ENCODE results near the gene C1orf74. TPM values are rescaled to one million over a fixed set of nuclear protein-coding genes. Genes with fewer than 3 reads are reported as not detected.

Gene C1orf74
- polyA plus RNA-seq, 3 donors from 2014 or later: 0.18 to 0.84 TPM; not detected in 1

DNA sequence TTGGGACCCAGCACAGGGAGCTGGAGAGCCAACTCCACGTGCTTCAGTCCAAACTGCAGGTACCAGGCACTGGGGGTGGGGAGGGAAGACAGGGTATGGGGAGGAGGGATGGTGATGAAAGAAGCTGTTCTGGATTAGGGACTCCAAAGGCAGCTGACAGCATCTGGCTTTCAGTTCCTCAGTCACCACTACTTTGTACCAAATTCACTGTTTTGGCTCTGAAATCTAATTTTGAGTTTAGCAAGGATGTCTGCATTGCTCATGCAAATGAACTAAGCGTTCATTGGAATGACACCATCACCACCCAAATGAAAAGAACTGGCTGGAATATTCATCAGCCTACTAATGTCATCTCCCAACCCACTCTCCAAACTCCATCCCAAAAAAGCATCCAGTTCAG is 8.7 kb downstream of the C1orf74 start:
- no peak for DNase-seq
- Mint-ChIP-seq H3K4me3 (no peak overlapping the region), H3K27ac (peak overlapping the region in 5 of 6 donors; percentile 33 to 89 (median 64)), H3K36me3 (peaks cover 26 to 61% (median 42%) of the 10 kb centered on the region in 3 donors), H3K4me1 (peaks cover 17 to 27% of the 10 kb centered on the region in 2 donors), H3K9me3 (no peaks in the 10 kb centered on the region), H3K27me3 (ENCODE audit: low read depth in 3 of 3) (no peaks in the 10 kb centered on the region)

DNA sequence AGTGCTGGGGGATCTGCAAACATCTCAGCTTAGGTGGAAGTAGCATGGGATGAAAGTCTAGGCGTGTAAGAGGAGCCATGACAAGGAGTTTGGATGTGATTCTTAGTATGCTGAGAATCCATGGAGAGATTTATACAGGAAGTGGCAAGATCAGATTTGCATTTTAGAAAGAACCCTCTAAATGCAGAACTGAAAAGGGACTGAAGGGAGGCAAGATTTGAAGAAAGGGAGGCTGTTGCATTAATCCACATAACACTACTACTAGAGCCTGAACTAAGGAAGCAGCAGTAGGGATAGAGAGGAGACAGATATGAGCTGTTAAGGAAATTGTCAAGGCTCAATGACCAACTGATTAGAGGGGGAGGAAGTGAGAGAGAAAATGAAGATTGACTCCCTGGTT is 9.8 kb downstream of the C1orf74 start:
- Mint-ChIP-seq H3K27ac (peak overlapping the region in 4 of 6 donors; percentile 58 to 89 (median 73)), H3K27me3 (ENCODE audit: low read depth in 3 of 3) (peaks cover 0 to under 1% (median 0%) of the 10 kb centered on the region in 3 donors), H3K4me1 (peaks cover 13 to 25% of the 10 kb centered on the region in 2 donors), H3K36me3 (peaks cover 21 to 56% (median 39%) of the 10 kb centered on the region in 3 donors), H3K9me3 (no peaks in the 10 kb centered on the region), H3K4me3 (no peak overlapping the region)
- no peak for DNase-seq

DNA sequence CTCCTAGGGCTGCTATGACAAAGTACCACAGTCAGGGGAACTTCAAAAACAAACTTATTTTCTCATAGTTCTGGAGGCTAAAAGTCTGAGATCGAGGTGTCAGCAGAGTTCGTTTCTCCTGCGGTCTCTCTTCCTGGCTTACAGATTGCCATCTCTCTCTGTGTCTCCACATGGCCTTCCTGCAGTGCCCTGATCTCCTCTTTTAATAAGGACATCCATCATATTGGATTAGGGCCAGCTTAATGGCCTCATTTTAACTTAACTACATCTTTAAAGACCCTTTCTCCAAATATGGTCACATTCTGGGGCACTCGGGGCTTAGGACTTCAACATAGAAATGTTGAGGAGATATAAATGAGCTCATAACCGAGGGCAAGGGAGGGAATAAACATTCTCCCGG is 12.2 kb downstream of the C1orf74 start:
- Mint-ChIP-seq H3K4me1 (peaks cover 0 to 35% of the 10 kb centered on the region in 2 donors), H3K27me3 (ENCODE audit: low read depth in 3 of 3) (peaks cover 0 to 8% (median 6%) of the 10 kb centered on the region in 3 donors), H3K36me3 (peaks cover 14 to 45% (median 30%) of the 10 kb centered on the region in 3 donors), H3K4me3 (no peak overlapping the region), H3K27ac (no peak overlapping the region), H3K9me3 (no peaks in the 10 kb centered on the region)
- no peak for DNase-seq

DNA sequence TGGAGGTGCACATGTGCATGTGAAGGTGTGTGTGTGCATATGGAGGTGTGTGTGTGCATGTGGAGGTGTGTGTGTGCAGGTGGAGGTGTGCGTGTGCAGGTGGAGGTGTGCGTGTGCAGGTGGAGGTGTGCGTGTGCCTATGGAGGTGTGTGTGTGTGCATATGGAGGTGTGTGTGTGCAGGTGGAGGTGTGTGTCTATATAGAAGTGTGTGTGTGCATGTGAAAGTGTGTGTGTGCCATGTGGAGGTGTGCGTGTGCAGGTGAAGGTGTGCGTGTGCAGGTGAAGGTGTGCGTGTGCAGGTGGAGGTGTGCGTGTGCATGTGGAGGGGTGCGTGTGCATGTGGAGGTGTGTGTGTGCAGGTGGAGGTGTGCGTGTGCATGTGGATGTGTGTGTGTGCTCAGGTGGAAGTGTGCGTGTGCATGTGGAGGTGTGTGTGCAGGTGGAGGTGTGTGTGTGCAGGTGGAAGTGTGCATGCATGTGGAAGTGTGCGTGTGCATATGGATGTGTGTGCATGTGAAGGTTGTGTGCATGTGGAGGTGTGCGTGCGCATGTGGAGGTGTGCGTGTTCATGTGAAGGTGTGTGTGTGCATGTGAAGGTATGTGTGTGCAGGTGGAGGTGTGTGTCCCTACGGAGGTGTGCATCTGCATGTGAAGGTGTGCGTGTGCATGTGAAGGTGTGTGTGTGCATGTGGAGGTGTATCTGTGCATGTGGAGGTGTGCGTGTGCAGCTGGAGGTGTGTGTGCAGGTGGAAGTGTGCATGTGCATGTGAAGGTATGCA is 13.5 kb downstream of the C1orf74 start:
- H3K36me3 Mint-ChIP-seq: peaks cover 16 to 47% (median 36%) of the 10 kb centered on the region in 3 donors

DNA sequence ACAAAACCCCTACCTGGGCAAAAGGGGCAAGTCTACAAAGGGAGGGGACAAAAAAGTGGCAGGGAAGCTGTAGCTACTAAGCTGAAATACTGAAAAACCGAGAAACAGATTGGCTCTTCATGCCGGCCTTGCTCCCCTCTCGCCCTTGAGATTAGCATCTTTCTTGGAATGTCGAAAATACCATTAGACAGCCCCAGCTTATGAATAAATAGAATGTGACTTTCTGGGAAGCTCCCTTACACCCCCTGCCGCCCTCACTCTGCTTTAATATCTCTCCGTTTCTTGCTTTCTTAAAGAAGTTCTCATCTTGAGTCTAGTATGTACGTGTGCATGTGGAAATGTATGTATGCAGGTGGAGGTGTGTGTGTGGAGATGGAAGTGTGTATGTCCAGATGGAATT is 14.4 kb downstream of the C1orf74 start:
- no peak for DNase-seq
- H3K27me3 Mint-ChIP-seq (ENCODE audit: low read depth in 3 of 3): peaks cover 0 to 8% (median 6%) of the 10 kb centered on the region in 3 donors
- no peak overlapping the region for H3K4me3 Mint-ChIP-seq
- H3K4me1 Mint-ChIP-seq: peaks cover 0 to 46% of the 10 kb centered on the region in 2 donors
- H3K9me3 Mint-ChIP-seq: no peaks in the 10 kb centered on the region
- H3K27ac Mint-ChIP-seq: no peak overlapping the region
- H3K36me3 Mint-ChIP-seq: peaks cover 14 to 45% (median 34%) of the 10 kb centered on the region in 3 donors

More for the DNA sequence above, 13.5 kb downstream of the C1orf74 start:
- no peak for DNase-seq
- Mint-ChIP-seq H3K9me3 (no peaks in the 10 kb centered on the region), H3K4me3 (no peak overlapping the region), H3K4me1 (peaks cover 0 to 48% of the 10 kb centered on the region in 2 donors), H3K27me3 (ENCODE audit: low read depth in 3 of 3) (peaks cover 0 to 8% (median 6%) of the 10 kb centered on the region in 3 donors), H3K27ac (no peak overlapping the region)

DNA sequence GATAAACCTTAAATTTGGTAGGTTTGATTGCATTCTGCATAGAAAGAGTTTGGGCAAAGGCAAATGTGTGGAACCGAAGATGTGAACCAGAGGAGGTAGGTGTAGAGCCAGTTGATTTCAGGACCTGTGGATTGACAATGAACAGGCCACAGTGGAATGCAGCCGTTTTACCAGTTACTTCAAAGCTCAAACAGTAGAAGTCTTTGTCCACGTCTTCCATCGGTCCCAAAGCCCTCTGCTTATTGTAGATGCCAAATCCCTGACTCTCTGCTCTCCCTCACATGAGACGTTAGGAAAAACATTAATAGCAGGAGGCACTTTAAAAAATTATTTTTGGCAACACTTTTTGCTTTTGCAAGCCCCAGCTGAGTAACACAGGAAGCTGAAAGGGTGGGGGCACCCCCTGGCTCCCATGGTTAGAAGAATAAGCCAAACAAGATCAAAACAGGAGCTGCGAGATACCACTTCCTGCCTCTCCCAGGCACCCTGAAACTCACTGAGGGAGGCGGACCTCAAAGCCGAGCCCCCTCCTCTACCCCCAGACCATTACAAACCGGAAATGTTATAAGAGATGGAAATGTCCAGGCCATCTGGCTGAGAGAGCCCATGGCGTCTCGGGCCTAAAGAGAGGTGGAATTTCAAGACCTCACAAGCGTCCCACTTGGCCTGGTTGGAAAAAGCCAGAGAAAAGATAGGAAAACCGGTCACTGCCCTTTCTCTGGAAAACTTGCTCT is 15.0 kb downstream of the C1orf74 start:
- H3K36me3 Mint-ChIP-seq: peaks cover 14 to 42% (median 30%) of the 10 kb centered on the region in 3 donors
- H3K27ac Mint-ChIP-seq: no peak overlapping the region
- peaks cover 1 to 42% of the 10 kb centered on the region in 2 donors for H3K4me1 Mint-ChIP-seq

DNA sequence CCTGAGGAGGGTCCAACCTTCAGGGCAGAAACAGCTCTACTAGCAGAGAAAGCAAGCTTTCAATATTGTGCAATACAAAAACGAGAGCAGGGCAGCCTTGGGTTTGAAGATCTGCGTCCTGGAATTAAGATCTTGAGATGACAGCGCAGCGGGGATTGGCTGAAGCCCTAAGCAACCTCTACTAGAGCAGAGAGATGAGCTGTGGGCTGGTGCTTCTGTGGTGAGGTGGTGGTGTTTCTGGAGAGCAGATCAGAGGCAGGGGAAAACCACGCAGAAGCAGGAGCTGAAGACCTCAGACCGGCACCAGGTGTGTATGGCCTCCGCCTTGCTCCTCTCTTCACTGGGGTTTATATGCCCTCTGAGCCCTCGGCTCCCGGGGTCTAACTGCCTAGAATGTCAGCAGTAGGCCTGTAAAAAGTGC is 16.0 kb downstream of the C1orf74 start:
- peaks cover 22 to 46% (median 32%) of the 10 kb centered on the region in 3 donors for H3K36me3 Mint-ChIP-seq
- H3K9me3 Mint-ChIP-seq: no peaks in the 10 kb centered on the region
- peaks cover 0 to 8% (median 6%) of the 10 kb centered on the region in 3 donors for H3K27me3 Mint-ChIP-seq (ENCODE audit: low read depth in 3 of 3)
- no peak overlapping the region for H3K4me3 Mint-ChIP-seq
- no peak overlapping the region for H3K27ac Mint-ChIP-seq
- peaks cover 11 to 40% of the 10 kb centered on the region in 2 donors for H3K4me1 Mint-ChIP-seq
- DNase-seq: peak; percentile 77 to 80 (median 79)

More for the DNA sequence above, 15.0 kb downstream of the C1orf74 start:
- Mint-ChIP-seq H3K4me3 (no peak overlapping the region), H3K9me3 (no peaks in the 10 kb centered on the region), H3K27me3 (ENCODE audit: low read depth in 3 of 3) (peaks cover 0 to 8% (median 6%) of the 10 kb centered on the region in 3 donors)
- DNase-seq: peak; percentile 74 to 80 (median 75)

DNA sequence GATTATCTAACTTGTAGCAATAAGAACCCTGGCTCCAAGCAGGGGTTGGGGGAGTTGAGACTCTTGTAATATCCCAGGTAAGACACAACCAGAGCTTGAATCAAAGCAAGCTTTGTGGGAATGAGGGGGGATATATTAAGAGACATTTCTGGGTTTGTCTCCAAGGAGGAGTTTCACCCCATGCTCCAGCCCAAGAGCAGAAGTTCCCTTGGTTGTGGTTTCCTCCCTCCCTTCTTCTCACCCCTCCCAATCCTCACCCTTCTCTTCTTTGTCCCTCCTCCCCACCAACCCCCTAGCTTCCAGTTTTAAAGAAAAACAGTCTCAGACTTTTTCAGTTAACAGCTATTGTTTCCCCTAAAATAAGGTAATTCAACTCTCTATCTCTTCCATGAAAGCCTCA is 16.7 kb downstream of the C1orf74 start:
- Mint-ChIP-seq H3K4me3 (no peak overlapping the region), H3K9me3 (no peaks in the 10 kb centered on the region), H3K36me3 (peaks cover 26 to 49% (median 32%) of the 10 kb centered on the region in 3 donors), H3K4me1 (peaks cover 17 to 42% of the 10 kb centered on the region in 2 donors), H3K27me3 (ENCODE audit: low read depth in 3 of 3) (peaks cover 0 to 8% (median 6%) of the 10 kb centered on the region in 3 donors), H3K27ac (no peak overlapping the region)
- no peak for DNase-seq

DNA sequence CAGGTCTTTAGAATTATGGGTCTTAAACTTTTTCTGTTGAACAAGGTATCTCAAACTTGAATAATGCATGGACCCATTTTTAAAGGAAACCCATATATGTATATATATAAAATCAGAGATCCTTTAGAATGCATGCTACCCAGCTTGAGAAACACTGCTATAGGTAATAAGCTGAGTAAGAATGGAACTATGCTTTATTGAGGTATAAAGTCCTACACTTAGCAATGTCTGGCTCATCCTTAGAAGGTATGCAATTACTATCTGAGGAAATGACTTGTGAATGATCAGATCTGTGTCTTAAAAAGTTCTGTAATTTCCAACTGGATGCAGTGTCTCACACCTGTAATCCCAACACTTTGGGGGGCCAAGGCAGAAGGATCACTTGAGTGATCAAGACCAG is 17.3 kb downstream of the C1orf74 start:
- Mint-ChIP-seq H3K4me1 (peaks cover 24 to 47% of the 10 kb centered on the region in 2 donors), H3K36me3 (peaks cover 32 to 55% (median 36%) of the 10 kb centered on the region in 3 donors), H3K9me3 (no peaks in the 10 kb centered on the region), H3K4me3 (peak overlapping the region in 1 of 5 donors; percentile 72), H3K27me3 (ENCODE audit: low read depth in 3 of 3) (peaks cover 0 to 8% (median 6%) of the 10 kb centered on the region in 3 donors), H3K27ac (peak overlapping the region in 2 of 6 donors; percentile 55 to 85)
- DNase-seq: no peak

DNA sequence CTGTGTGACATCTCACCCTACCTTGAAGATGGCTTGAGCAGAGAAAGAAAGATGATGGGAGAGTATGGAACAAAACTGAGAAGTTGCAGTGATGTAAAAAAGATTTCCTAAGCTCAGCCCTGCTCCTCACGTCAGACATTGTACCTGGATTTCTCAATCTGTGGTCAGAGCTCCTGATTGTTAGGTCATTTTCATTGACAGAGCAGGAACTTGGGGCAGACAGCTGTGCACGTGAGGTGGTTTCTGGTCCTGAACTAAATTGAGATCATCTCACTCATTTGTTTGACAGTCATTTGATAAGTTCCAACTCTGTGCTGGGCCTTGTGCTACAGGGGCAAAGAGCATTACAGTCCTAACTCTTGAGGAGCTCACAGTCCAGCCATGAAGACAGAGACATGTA is 18.3 kb downstream of the C1orf74 start:
- no peak for DNase-seq
- H3K36me3 Mint-ChIP-seq: peaks cover 40 to 65% (median 43%) of the 10 kb centered on the region in 3 donors
- H3K9me3 Mint-ChIP-seq: no peaks in the 10 kb centered on the region
- H3K27me3 Mint-ChIP-seq (ENCODE audit: low read depth in 3 of 3): peaks cover 0 to 8% (median 6%) of the 10 kb centered on the region in 3 donors
- H3K4me3 Mint-ChIP-seq: peak overlapping the region; percentile 22 to 72 (median 61)
- H3K27ac Mint-ChIP-seq: peak overlapping the region in 2 of 6 donors; percentile 85 to 89
- peaks cover 34 to 57% of the 10 kb centered on the region in 2 donors for H3K4me1 Mint-ChIP-seq

DNA sequence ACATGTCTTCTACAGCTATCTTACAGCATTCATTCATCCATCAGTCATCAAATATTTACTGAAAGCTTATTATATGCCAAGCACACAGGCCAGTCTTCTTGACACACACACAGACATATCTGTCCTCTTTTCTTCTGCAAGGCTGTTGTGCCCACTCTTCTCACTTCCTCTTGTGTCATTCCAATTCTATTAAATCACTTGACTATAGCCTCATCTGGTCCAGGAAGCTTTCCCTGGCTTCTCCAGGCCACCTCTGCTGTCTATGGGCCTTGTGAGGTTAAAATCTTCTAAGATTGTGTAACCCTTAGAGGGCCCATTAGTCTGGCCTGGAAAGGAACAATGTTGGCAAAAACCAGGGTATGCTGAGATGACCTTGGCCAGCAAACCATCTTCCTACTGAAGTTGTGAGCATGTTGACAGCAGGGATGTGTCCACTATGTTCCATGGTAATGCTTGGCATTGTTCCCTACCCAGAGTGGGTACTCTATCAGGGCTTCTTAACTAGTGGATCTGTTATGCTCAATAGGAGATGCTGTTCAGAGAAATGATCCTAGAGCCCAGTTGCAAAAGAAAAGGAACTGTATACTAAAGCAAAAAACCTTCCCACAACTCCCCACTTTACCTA is 23.2 kb downstream of the C1orf74 start:
- peak overlapping the region; percentile 26 to 87 (median 80) for H3K27ac Mint-ChIP-seq
- H3K4me3 Mint-ChIP-seq: peak overlapping the region in 2 of 5 donors; percentile 40 to 78
- DNase-seq: no peak
- peaks cover 53 to 80% (median 57%) of the 10 kb centered on the region in 3 donors for H3K36me3 Mint-ChIP-seq
- H3K27me3 Mint-ChIP-seq (ENCODE audit: low read depth in 3 of 3): peaks cover 0 to 1% (median 0%) of the 10 kb centered on the region in 3 donors
- no peaks in the 10 kb centered on the region for H3K9me3 Mint-ChIP-seq
- H3K4me1 Mint-ChIP-seq: peaks cover 77 to 83% of the 10 kb centered on the region in 2 donors

DNA sequence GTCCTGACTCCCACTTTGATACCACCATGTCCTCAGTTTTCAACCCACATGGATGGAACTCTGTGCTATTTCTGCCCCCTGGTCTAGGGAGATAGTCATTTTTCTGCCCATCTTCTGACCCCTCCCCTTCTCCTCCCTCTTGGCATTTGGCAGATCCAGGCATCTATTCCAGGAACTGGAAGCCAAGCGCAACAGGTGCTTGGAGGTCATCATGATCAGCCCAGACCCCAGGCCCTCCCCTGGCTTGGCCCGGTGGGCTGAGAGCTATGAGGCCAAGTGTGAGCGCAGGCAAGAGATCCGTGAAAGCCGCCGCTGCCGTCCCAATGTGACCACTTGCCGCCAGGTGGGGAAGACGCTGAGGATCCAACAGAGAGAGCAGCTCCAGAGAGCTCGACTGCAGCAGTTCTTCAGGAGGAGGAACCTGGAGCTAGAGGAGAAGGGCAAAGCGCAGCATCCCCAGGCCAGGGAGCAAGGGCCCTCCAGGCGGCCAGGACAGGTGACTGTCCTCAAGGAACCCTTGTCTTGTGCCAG is 24.5 kb downstream of the C1orf74 start:
- Mint-ChIP-seq H3K9me3 (no peaks in the 10 kb centered on the region), H3K27ac (peak overlapping the region; percentile 56 to 99 (median 94)), H3K27me3 (ENCODE audit: low read depth in 3 of 3) (peaks cover 0 to 5% (median 0%) of the 10 kb centered on the region in 3 donors), H3K4me3 (peak overlapping the region in 3 of 5 donors; percentile 53 to 96 (median 63)), H3K36me3 (peaks cover 50 to 72% (median 53%) of the 10 kb centered on the region in 3 donors), H3K4me1 (peaks cover 83 to 96% of the 10 kb centered on the region in 2 donors)
- DNase-seq: no peak

DNA sequence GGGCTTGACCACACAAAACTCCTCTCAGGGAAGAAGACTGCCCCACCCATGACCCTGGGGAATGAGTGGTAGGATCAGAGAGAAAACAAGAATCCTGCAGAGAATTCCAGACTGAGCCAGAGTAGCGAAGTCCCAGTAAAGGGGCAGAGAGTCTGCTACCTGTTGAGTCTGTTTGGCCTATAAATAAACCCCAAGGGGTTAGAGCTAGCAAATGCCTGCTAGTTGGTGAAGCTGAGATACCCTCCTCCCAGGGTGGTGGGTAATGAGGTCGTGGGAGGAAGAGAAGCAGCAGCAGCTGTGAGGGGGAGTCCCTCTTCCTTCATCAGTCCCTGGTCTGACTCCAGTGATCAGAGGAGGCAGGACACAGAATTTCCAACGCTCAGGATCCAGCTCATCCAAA is 26.0 kb downstream of the C1orf74 start:
- Mint-ChIP-seq H3K27me3 (ENCODE audit: low read depth in 3 of 3) (peaks cover 0 to 5% (median 0%) of the 10 kb centered on the region in 3 donors), H3K36me3 (peaks cover 41 to 60% (median 45%) of the 10 kb centered on the region in 3 donors), H3K27ac (peak overlapping the region; percentile 91 to 99 (median 96))

More for the DNA sequence above, 26.0 kb downstream of the C1orf74 start:
- no peaks in the 10 kb centered on the region for H3K9me3 Mint-ChIP-seq
- DNase-seq: no peak
- H3K4me3 Mint-ChIP-seq: peak overlapping the region; percentile 93 to 97 (median 96)
- peaks cover 80 to 87% of the 10 kb centered on the region in 2 donors for H3K4me1 Mint-ChIP-seq

All from immature natural killer cell (primary cell).